Measurements from ENCODE around the gene BRAT1.
A peak's percentile ranks its signal among the peaks of the same experiment; 100 is the strongest.
"Not testable (repeated sequence)": the region's sequence is repeated elsewhere in the genome, so short reads cannot be mapped to it uniquely, and the experiment has no call there.

Gene BRAT1

GRCh38 chr7:2535872-2536627 is 19.3 kb downstream of the BRAT1 start:
- not testable (repeated sequence) for DNase-seq

- not testable (repeated sequence) for DNase-seq
Measured at GRCh38 chr7:2534214-2534613, 21.1 kb downstream of the BRAT1 start.

- not testable (repeated sequence) for DNase-seq
Measured at GRCh38 chr7:2533566-2533965, 21.8 kb downstream of the BRAT1 start.

- not testable (repeated sequence) for DNase-seq
Measured at GRCh38 chr7:2532816-2533215, 22.5 kb downstream of the BRAT1 start.

- not testable (repeated sequence) for DNase-seq
Measured at GRCh38 chr7:2532199-2532772, 23.0 kb downstream of the BRAT1 start.

- peak; percentile 31 for DNase-seq
Measured at GRCh38 chr7:2531796-2532110, 23.6 kb downstream of the BRAT1 start.

- peak; percentile 35 for DNase-seq
Measured at GRCh38 chr7:2530994-2531795, 24.1 kb downstream of the BRAT1 start.

- DNase-seq, result peak; percentile 60
Measured at GRCh38 chr7:2530071-2530987, 25.0 kb downstream of the BRAT1 start.

GRCh38 chr7:2529161-2530070 is 25.9 kb downstream of the BRAT1 start:
- DNase-seq, result peak; percentile 79

- peak; percentile 25 for DNase-seq
Measured at GRCh38 chr7:2528481-2529095, 26.7 kb downstream of the BRAT1 start.

GRCh38 chr7:2527505-2528467 is 27.5 kb downstream of the BRAT1 start:
- DNase-seq, result peak; percentile 29

- DNase-seq, result no peak
Measured at GRCh38 chr7:2526659-2527504, 28.4 kb downstream of the BRAT1 start.

- no peak for DNase-seq
Measured at GRCh38 chr7:2525658-2526630, 29.4 kb downstream of the BRAT1 start.

- no peak for DNase-seq
Measured at GRCh38 chr7:2524808-2525657, 30.3 kb downstream of the BRAT1 start.

- DNase-seq, result peak; percentile 77
Measured at GRCh38 chr7:2523941-2524807, 31.1 kb downstream of the BRAT1 start.
